Endometrial microvascular endothelial cells (primary cell): ENCODE data around the gene DPP9. TPM values are rescaled to one million over a fixed set of nuclear protein-coding genes. Genes with fewer than 3 reads are reported as not detected.
"Not testable (repeated sequence)": the region's sequence is repeated elsewhere in the genome, so short reads cannot be mapped to it uniquely, and the experiment has no call there.

Source experiments
- in situ Hi-C: cut with HindIII; loops from 2 replicates; pipeline ENCODE4 v1.10.0; 2017; ENCODE audit warnings: low sequenced_read_pairs, low pct_unique_long_range_greater_than_20kb; ENCODE audit errors: inconsistent ontology term
- total RNA-seq: library from RNA; depleted of rRNA; stranded (reverse); fragments of >200 nt; gene quantifications from one replicate; pipeline ENCODE4 v1.2.3, GENCODE V29; 2015; ENCODE audit errors: inconsistent ontology term

Gene DPP9
- total RNA-seq: 58.5 TPM

GRCh38 chr19:4723595-4724514 is at the start of gene DPP9:
Gene DPP9 (minus strand): TSS chr19:4723842. CDS start chr19:4719906, 3,936 bp downstream.
- in situ Hi-C loops: no loop called here

- in situ Hi-C loops: no loop called here
Measured at GRCh38 chr19:4773047-4773640, 49.5 kb upstream of the DPP9 start.

GRCh38 chr19:4772566-4772965 is 48.9 kb upstream of the DPP9 start:
- in situ Hi-C loops: no loop called here

- in situ Hi-C loops: no loop called here
Measured at GRCh38 chr19:4768934-4769777, 45.5 kb upstream of the DPP9 start.

GRCh38 chr19:4764393-4764660 is 40.7 kb upstream of the DPP9 start:
- in situ Hi-C loops: no loop called here

GRCh38 chr19:4763021-4763420 is 39.4 kb upstream of the DPP9 start:
- in situ Hi-C loops: no loop called here

- in situ Hi-C loops: no loop called here
Measured at GRCh38 chr19:4760285-4760650, 36.6 kb upstream of the DPP9 start.

GRCh38 chr19:4759388-4760284 is 36.0 kb upstream of the DPP9 start:
- in situ Hi-C loops: no loop called here

- in situ Hi-C loops: no loop called here
Measured at GRCh38 chr19:4758659-4759058, 35.0 kb upstream of the DPP9 start.

- in situ Hi-C loops: no loop called here
Measured at GRCh38 chr19:4758082-4758481, 34.4 kb upstream of the DPP9 start.

- in situ Hi-C loops: no loop called here
Measured at GRCh38 chr19:4755459-4755858, 31.8 kb upstream of the DPP9 start.

- in situ Hi-C loops: no loop called here
Measured at GRCh38 chr19:4754248-4754647, 30.6 kb upstream of the DPP9 start.

- in situ Hi-C loops: no loop called here
Measured at GRCh38 chr19:4749870-4750590, 26.4 kb upstream of the DPP9 start.

- in situ Hi-C loops: no loop called here
Measured at GRCh38 chr19:4748589-4748988, 24.9 kb upstream of the DPP9 start.

- in situ Hi-C loops: no loop called here
Measured at GRCh38 chr19:4748185-4748584, 24.5 kb upstream of the DPP9 start.

- in situ Hi-C loops: no loop called here
Measured at GRCh38 chr19:4745986-4746385, 22.3 kb upstream of the DPP9 start.

- in situ Hi-C loops: not testable (repeated sequence)
Measured at GRCh38 chr19:4745175-4745574, 21.5 kb upstream of the DPP9 start.

- in situ Hi-C loops: no loop called here
Measured at GRCh38 chr19:4744451-4745174, 21.0 kb upstream of the DPP9 start.
